VCaP (cell line): ENCODE results near the gene TARBP1.
A peak's percentile ranks its signal among the peaks of the same experiment; 100 is the strongest.

Experiments
- H3K27ac ChIP-seq: fragments of 450-650 bp; 2 replicates; pipeline ENCODE4 v1.5.1; 2017
- TF ChIP-seq, protein P1 (sequence below): fragments of 450-650 bp; conservative IDR thresholded peaks from 2 replicates; pipeline ENCODE4 v1.5.1; 2017; ENCODE audit warnings: mild to moderate bottlenecking, moderate library complexity

Gene TARBP1

DNA sequence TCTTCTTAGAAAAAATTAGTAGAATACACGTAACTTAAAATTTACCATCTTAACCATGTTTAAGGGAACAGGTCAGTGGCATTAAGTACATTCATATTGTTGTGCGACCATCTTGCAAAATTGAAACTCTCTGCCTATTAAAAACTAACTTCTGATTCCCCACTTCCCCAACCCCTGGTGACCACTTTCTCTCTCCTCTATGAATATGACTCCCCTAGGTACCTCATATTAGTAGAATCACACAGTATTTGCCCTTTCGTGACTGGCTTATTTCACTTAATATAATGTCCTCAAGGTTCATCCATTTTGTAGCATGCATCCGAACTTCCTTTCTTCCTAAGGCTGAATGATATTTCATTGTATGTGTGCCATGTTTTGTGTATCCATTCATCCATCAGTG, 15.1 kb upstream of the TARBP1 start:
- TF ChIP-seq, protein P1, sequence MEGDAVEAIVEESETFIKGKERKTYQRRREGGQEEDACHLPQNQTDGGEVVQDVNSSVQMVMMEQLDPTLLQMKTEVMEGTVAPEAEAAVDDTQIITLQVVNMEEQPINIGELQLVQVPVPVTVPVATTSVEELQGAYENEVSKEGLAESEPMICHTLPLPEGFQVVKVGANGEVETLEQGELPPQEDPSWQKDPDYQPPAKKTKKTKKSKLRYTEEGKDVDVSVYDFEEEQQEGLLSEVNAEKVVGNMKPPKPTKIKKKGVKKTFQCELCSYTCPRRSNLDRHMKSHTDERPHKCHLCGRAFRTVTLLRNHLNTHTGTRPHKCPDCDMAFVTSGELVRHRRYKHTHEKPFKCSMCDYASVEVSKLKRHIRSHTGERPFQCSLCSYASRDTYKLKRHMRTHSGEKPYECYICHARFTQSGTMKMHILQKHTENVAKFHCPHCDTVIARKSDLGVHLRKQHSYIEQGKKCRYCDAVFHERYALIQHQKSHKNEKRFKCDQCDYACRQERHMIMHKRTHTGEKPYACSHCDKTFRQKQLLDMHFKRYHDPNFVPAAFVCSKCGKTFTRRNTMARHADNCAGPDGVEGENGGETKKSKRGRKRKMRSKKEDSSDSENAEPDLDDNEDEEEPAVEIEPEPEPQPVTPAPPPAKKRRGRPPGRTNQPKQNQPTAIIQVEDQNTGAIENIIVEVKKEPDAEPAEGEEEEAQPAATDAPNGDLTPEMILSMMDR = no peak
- no peak overlapping the region for H3K27ac ChIP-seq

DNA sequence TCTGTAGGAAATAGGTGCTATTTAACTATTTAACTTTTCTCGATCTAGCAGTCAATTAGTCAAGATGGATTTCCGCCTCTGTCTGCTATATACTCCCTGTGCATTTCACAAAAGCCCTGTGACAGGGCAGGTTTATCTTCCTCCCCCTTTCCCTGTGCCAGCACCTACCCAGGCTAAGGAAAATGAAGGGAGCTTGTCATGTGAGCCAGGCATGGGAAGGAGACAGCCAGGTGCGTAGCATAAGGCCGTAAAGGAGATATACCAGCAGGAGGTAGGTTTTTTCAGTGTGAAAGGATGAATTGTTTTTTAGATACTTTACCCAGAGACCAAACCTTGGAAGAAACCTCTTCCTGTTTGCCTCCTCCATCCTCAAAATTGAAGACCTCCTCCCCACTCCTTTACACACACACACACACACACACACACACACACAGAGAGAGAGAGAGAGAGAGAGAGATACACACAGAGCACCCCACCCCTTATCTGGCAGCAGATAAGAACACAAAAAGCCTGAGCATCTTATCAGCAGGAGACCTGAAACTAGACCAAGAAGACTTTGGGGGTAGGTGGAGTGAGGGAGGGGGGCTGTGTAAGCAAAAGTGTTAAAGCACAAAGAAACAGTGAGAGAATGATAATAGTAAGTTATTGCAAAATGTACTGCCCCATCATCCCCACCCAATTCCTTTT, 12.0 kb upstream of the TARBP1 start:
- TF ChIP-seq, protein P1 = no peak

DNA sequence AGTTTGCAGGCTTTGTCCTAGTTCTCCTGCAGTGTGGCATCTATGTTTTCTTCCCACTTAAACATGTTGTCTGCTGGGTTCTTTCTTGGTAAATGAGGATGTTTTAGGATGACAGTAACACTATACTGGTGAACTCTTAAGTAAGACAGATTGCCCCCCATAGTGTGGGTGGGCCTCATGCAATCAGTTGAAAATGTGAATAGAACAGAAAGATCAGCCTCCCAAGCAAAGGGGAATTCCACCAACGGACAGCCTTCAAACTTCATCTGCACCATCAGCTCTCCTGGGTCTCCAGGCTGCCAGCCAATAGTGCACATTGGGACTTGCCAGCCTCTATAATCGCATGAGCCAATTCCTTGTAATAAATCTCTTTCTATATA, 10.7 kb upstream of the TARBP1 start:
- no peak overlapping the region for H3K27ac ChIP-seq
- TF ChIP-seq, protein P1 = no peak

More for the DNA sequence above, 12.0 kb upstream of the TARBP1 start:
- H3K27ac ChIP-seq = no peak overlapping the region

- TF ChIP-seq, protein P1 = no peak
- H3K27ac ChIP-seq = no peak overlapping the region
Measured at GRCh38 chr1:234489007-234489697, 10.2 kb upstream of the TARBP1 start.

- TF ChIP-seq, protein P1 = no peak
- peak overlapping the region; percentile 66 for H3K27ac ChIP-seq
Measured at GRCh38 chr1:234488054-234489006, 9.4 kb upstream of the TARBP1 start.

DNA sequence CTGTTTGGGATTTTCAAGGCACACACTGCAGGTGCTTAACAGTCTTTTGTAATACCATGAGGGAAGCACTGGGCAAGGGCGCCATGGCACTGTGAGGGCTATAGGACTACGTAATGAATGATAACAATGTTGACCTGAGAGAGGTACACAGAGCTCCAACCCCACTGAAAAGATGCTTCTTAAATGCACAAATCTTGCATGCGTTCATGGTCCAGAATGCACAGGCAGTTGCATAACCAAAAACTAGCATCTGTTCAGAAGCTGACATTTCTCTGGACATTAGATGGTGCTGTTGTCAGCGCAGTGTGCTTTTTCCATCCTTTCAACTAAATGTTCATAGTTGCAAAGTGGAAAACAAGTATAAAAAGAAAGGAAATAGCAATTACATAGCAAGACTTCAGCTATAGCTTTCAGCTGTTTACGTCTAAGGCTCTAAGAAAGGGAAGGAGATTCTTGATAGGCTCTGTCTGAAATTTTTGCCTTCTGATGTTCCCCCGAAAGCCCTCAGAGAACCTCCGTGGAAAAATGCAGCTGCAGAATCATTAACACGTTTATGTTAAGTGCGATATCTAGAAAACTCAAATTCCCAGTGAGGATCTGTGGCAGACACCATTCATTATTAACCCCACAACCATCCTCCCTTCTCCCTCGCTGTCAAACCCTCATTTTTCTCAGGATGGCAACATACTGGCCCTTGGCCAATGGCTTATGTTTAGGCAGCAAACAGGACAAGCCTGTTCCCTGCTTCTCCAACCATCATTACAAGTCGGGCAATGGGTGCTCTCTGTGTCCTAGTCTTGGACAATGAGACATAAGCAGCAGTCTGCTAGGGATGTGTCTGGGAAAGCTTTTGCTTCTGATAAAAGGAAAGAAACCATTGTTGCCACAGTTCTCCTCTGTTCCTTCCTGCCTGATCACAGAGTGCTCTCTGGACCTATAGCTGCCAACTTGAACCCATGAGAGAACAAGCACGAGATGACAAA, 8.2 kb upstream of the TARBP1 start:
- TF ChIP-seq, protein P1 = peak; percentile 87
- H3K27ac ChIP-seq = peak overlapping the region; percentile 66
